ENCODE data around the gene PTER.

PTER gene

DNA sequence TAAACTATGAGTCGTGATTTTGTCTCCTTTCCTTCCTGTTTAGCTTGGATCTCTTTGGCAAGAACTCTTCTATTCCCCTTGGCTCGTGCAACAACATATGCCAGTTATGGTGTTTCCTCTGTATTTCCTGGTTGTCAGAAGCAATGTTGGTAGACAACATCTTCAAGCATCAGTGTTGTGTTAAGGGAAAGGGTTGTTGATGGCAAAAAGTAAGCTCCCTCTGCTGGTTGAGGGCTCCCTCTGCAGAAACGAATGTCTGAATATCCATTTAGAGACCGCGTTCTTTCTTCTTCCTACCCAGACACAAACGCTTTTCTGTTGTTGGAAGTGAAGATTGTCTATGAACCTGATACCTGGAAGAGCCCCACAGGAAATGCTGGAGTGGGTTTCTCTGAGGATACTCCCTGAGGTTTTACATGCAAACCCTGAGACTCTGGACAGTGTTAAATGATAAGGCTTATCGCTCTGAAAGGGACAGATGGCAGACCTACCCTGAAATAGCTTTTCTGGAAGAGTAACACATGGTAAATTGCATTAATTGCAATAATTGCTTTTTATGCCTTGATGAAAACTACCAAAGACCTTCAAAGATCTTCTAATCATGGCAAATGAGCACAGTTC lies 108.4 kb downstream of the PTER start:
- DNase-seq = peak; percentile 42

DNA sequence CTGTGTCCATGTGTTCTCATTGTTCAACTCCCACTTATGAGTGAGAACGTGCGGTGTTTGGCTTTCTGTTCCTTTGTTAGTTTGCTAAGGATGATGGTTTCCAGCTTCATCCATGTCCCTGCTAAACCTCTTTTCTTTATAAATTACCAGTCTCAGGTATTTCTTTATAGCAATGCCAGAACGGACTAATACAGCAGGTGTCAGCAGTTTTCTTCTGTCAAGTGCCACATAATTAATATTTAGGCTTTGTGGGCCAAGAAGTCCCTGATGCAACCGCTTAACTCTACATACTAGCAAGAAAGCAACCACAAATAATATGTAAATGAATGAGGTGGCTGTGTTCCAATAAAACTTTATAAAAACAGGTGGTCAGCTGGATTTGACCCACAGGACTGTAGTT lies 111.2 kb downstream of the PTER start:
- no peak for DNase-seq

DNA sequence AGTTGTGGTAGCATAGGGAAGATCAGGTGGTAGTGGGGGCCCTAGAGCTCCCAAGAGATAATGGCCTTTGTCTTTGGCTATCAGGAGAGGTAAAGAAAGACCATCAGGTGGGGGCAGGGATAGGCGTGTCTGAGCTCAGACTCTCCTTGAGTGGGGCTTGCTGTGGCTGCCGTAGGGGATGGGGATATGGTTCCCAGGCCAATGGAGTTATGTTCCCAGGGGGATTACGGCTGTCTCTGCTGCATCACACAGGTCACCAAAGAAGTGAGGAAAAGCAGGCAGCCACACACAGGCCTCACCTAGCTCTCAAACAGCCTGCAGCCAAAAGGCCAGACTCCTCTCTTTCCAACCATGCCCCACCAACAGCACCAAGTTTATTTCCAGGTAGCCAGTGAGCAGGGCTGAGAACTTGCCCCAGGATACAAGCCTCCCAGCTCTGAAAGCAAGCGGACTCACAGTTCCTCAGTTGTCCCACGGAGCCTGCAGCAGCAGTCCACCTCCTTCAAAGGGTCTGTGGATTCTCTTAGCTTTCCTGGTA lies 122.5 kb downstream of the PTER start:
- no peak for DNase-seq

DNA sequence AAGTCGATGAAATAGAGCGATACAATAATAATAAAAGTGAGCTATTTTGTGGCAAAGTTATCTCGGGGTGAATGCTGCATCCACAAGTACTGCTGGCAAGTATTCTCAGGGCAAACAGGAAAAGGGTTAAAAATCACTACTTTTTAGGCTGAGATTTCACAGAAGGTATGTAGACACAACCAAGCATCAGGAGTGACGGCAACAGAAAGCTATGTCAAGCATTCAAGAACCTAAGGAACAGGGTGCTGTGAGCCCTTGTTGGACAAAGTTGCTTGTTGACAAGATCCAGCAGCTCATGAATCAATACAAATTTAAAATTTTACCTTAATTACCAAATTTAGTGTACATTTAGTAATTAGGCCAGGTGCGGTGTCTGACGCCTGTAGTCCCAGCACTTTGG lies 126.1 kb downstream of the PTER start:
- no peak for DNase-seq

Measured in suppressor macrophage treated with lipopolysaccharide for 4 hours (primary cell).